HG02981 (cell line): ENCODE data around the gene MXI1.

Experiments used
- ATAC-seq: cut with Tn5 transposase; IDR thresholded peaks from one replicate; pipeline ENCODE4 v1.9.1; 2021; ENCODE audit warnings: mild to moderate bottlenecking, moderate library complexity; ENCODE audit not compliant: unreplicated experiment

The MXI1 gene

GRCh38 chr10:110207011-110207804 lies at the start of gene MXI1:
Gene MXI1, plus strand, starts transcription at chr10:110207605. Its CDS starts 204 bp downstream, at chr10:110207809.
- ATAC-seq, result peak; percentile 48

GRCh38 chr10:110158051-110159005 lies 49.1 kb upstream of the MXI1 start:
- ATAC-seq, result no peak

- ATAC-seq, result no peak
Observed at GRCh38 chr10:110160081-110160480, 47.3 kb upstream of the MXI1 start.

- ATAC-seq, result no peak
Observed at GRCh38 chr10:110160522-110160921, 46.9 kb upstream of the MXI1 start.

GRCh38 chr10:110162741-110163145 lies 44.7 kb upstream of the MXI1 start:
- ATAC-seq, result no peak

GRCh38 chr10:110163192-110163773 lies 44.1 kb upstream of the MXI1 start:
- ATAC-seq, result no peak

GRCh38 chr10:110163841-110164240 lies 43.6 kb upstream of the MXI1 start:
- ATAC-seq, result no peak

- no peak for ATAC-seq
Observed at GRCh38 chr10:110165239-110165638, 42.2 kb upstream of the MXI1 start.

GRCh38 chr10:110167149-110167548 lies 40.3 kb upstream of the MXI1 start:
- no peak for ATAC-seq

- ATAC-seq, result no peak
Observed at GRCh38 chr10:110168601-110169481, 38.6 kb upstream of the MXI1 start.

- no peak for ATAC-seq
Observed at GRCh38 chr10:110169586-110169985, 37.8 kb upstream of the MXI1 start.

GRCh38 chr10:110170142-110170971 lies 37.0 kb upstream of the MXI1 start:
- no peak for ATAC-seq

GRCh38 chr10:110171032-110171431 lies 36.4 kb upstream of the MXI1 start:
- no peak for ATAC-seq

GRCh38 chr10:110172155-110172554 lies 35.2 kb upstream of the MXI1 start:
- ATAC-seq, result no peak

- no peak for ATAC-seq
Observed at GRCh38 chr10:110174201-110174600, 33.2 kb upstream of the MXI1 start.

- ATAC-seq, result no peak
Observed at GRCh38 chr10:110174816-110175215, 32.6 kb upstream of the MXI1 start.

GRCh38 chr10:110175406-110175805 lies 32.0 kb upstream of the MXI1 start:
- ATAC-seq, result no peak

GRCh38 chr10:110176141-110177030 lies 31.0 kb upstream of the MXI1 start:
- ATAC-seq, result no peak

GRCh38 chr10:110179220-110179619 lies 28.2 kb upstream of the MXI1 start:
- no peak for ATAC-seq
